Endothelial cell of umbilical vein (primary cell): ENCODE results near the gene PIK3R2. TPM values are rescaled to one million over a fixed set of nuclear protein-coding genes. Genes with fewer than 3 reads are reported as not detected.

ENCODE experiments used
- BruUV-seq: library from RNA; stranded (reverse); fragments of 400-500 nt; replicated peaks from 2 replicates; lab custom pipeline; 2021; lab: Mats Ljungman, UMichigan
- CTCF ChIA-PET: fragments of 300-600, 350-600 bp; sonication (Branson Sonifier 250); formaldehyde crosslinking; loops from one replicate; lab custom pipeline; 2021; ENCODE audit warnings: antibody characterized with exemption, inconsistent platforms; lab: Charles Lee
- POLR2A ChIA-PET: fragments of 300-600, 350-600 bp; sonication (Branson Sonifier 250); formaldehyde crosslinking; loops from one replicate; lab custom pipeline; 2021; ENCODE audit warnings: antibody characterized with exemption, inconsistent platforms; lab: Charles Lee
- DNase-seq: peaks from one replicate; pipeline ENCODE4 v3.0.0-alpha.2; 2011; ENCODE audit warnings: low read depth, low spot score
- FAIRE-seq: peaks from 2 replicates; lab custom pipeline; 2011; peaks lifted over from hg19 to GRCh38; lab: Jason Lieb, UNC
- H2AFZ ChIP-seq: 2 replicates; pipeline ENCODE4 v1.6.0; 2012; ENCODE audit warnings: low read depth, low read length, control low read depth, inconsistent platforms
- H3K27ac ChIP-seq: 2 replicates; pipeline ENCODE4 v1.5.1; 2011; ENCODE audit warnings: low read depth, mild to moderate bottlenecking, control low read depth, low read length, moderate library complexity; ENCODE audit not compliant: insufficient read depth
- H3K27me3 ChIP-seq, 2 experiments: 2 replicates each; pipeline versions ENCODE4 v1.6.0 to v1.6.1; 2011; ENCODE audit warnings: low read length in 2 of 2, mixed read lengths in 1 of 2; ENCODE audit not compliant: control insufficient read depth in 2 of 2, insufficient read depth in 2 of 2
- H3K36me3 ChIP-seq, 2 experiments: 2 replicates in 1 of 2; 3 replicates in 1 of 2; pipeline ENCODE4 v1.5.1; 2011; ENCODE audit warnings: low read length in 2 of 2, mild to moderate bottlenecking in 1 of 2, moderate library complexity in 1 of 2; ENCODE audit not compliant: control insufficient read depth in 2 of 2, insufficient read depth in 2 of 2; ENCODE audit errors: extremely low read depth in 1 of 2
- H3K4me1 ChIP-seq: 3 replicates; pipeline ENCODE4 v1.5.1; 2011; ENCODE audit warnings: mild to moderate bottlenecking, low read length; ENCODE audit not compliant: control insufficient read depth, insufficient read depth; ENCODE audit errors: extremely low read depth
- H3K4me2 ChIP-seq: 2 replicates; pipeline ENCODE4 v1.6.1; 2011; ENCODE audit warnings: low read length, control low read depth, mixed read lengths; ENCODE audit not compliant: insufficient read depth
- H3K4me3 ChIP-seq, 3 experiments: fragments of 200-600 bp in 1 of 3; sonication (generic), shearing (Covaris generic) in 1 of 3; replicated peaks in 1 of 3; 2 replicates each; pipeline ENCODE4 v1.5.1; 2011 to 2016; ENCODE audit warnings: control low read depth in 3 of 3, low read length in 3 of 3, mild to moderate bottlenecking in 2 of 3, inconsistent platforms in 1 of 3, low read depth in 1 of 3, moderate library complexity in 1 of 3; ENCODE audit not compliant: insufficient read depth in 1 of 3
- H3K79me2 ChIP-seq: 2 replicates; pipeline ENCODE4 v1.6.0; 2012; ENCODE audit warnings: low read length, inconsistent platforms; ENCODE audit not compliant: control insufficient read depth, insufficient read depth
- H3K9ac ChIP-seq: replicated peaks from 2 replicates; pipeline ENCODE3; 2011; ENCODE audit warnings: low read length, control low read depth; ENCODE audit not compliant: insufficient read depth; ENCODE audit errors: extremely low read depth
- H3K9me1 ChIP-seq: replicated peaks from 3 replicates; pipeline ENCODE4 v1.6.0; 2011; ENCODE audit warnings: mild to moderate bottlenecking, low read length; ENCODE audit not compliant: control insufficient read depth, insufficient read depth; ENCODE audit errors: extremely low read depth
- H3K9me3 ChIP-seq: replicated peaks from 2 replicates; pipeline ENCODE4 v1.5.1; 2012; ENCODE audit warnings: low read length, inconsistent platforms; ENCODE audit not compliant: control insufficient read depth, insufficient read depth
- H4K20me1 ChIP-seq: replicated peaks from 2 replicates; pipeline ENCODE3; 2011; ENCODE audit warnings: mild to moderate bottlenecking, low read length; ENCODE audit not compliant: control insufficient read depth, insufficient read depth; ENCODE audit errors: extremely low read depth
- CTCF ChIP-seq, 2 donors: IDR thresholded peaks; 1 replicate in 1 of 2; 2 replicates in 1 of 2; pipeline ENCODE4 v1.5.1; 2011; ENCODE audit warnings: low read length in 2 of 2, mild to moderate bottlenecking in 2 of 2, moderate library complexity in 2 of 2, control low read depth in 1 of 2, inconsistent platforms in 1 of 2, low read depth in 1 of 2; ENCODE audit not compliant: insufficient read depth in 1 of 2; ENCODE audit errors: extremely low read depth in 1 of 2
- EZH2 ChIP-seq: IDR thresholded peaks from 2 replicates; pipeline ENCODE4 v1.6.1; 2012; ENCODE audit warnings: borderline replicate concordance, low read depth, mild to moderate bottlenecking, moderate library complexity, low read length, inconsistent platforms; ENCODE audit not compliant: severe bottlenecking
- FOS ChIP-seq: IDR thresholded peaks from 2 replicates; pipeline ENCODE4 v1.6.1; 2011; ENCODE audit warnings: mild to moderate bottlenecking, low read length, moderate library complexity, borderline replicate concordance; ENCODE audit not compliant: insufficient read depth
- GATA2 ChIP-seq: IDR thresholded peaks from 2 replicates; pipeline ENCODE4 v1.7.0; 2011; ENCODE audit warnings: low read depth, mild to moderate bottlenecking, moderate library complexity, mixed read lengths, low read length; ENCODE audit not compliant: insufficient read length, insufficient read depth
- JUN ChIP-seq: IDR thresholded peaks from 2 replicates; pipeline ENCODE4 v1.6.1; 2011; ENCODE audit warnings: borderline replicate concordance, low read depth; ENCODE audit not compliant: insufficient read length, insufficient read depth
- MYC ChIP-seq: IDR thresholded peaks from one replicate; pipeline ENCODE4 v1.6.1; 2011; ENCODE audit warnings: mild to moderate bottlenecking, low read depth, low read length
- POLR2A ChIP-seq: IDR thresholded peaks from 2 replicates; pipeline ENCODE4 v1.6.1; 2012; ENCODE audit warnings: low read depth, mild to moderate bottlenecking, control low read depth, low read length
- POLR2AphosphoS5 ChIP-seq: IDR thresholded peaks from 2 replicates; pipeline ENCODE4 v1.6.1; 2012; ENCODE audit warnings: low read depth, mild to moderate bottlenecking, control low read depth, low read length, moderate library complexity; ENCODE audit not compliant: insufficient read depth
- dilution Hi-C: fragments of 300-500 bp; cut with MboI; formaldehyde crosslinking; loops from one replicate; pipeline ENCODE4 v1.15.0; 2019; ENCODE audit warnings: low sequenced_read_pairs; ENCODE audit not compliant: extremely low pct_ligation_motif_present
- intact Hi-C: fragments of 100-400 bp; cut with micrococcal nuclease; formaldehyde crosslinking; loops from one replicate; pipeline ENCODE4 v1.10.0; 2022
- polyA plus RNA-seq, 4 experiments: library from polyadenylated mRNA; depleted of rRNA in 3 of 4; stranded (reverse) in 3 of 4; unstranded in 1 of 4; fragments of >200 nt; gene quantifications; 2 replicates each; pipeline versions ENCODE4 v1.2.1 to v1.2.3, GENCODE V29; 2011 to 2012; ENCODE audit warnings: missing spikeins in 1 of 4
- total RNA-seq: library from RNA; stranded (reverse); gene quantifications from 2 replicates; pipeline ENCODE4 v1.2.3, GENCODE V29; 2021
- TF ChIP-seq, protein P1 (sequence below): IDR thresholded peaks from 2 replicates; pipeline ENCODE4 v1.6.1; 2011; ENCODE audit not compliant: insufficient read depth, insufficient read length

Gene PIK3R2
- total and polyA plus RNA-seq, 2 donors (not counting 3 experiments of a cell fraction or from before 2014, with no cell fraction given) = 8.1 to 15.2 TPM

DNA sequence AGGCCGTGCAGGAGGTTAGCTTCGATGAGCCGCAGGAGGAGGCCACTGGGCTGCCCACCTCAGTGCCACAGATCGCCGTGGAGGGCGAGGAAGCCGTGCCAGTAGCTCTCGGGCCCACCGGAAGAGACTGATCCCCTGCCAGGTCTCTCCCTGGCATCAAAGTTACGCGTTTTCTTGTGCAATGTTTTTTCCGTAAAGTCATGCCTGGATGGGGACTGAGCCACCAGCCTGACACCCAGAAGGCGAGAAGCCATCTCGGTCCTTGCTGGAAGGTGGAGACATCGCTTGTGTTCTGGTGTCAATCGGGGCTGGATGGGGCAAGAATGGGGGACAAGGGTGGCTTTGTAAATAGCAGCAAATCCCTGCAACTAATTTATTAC, 3.4 kb upstream of the PIK3R2 start:
- H3K4me3 ChIP-seq = no peak overlapping the region
- peaks cover 14% of the 10 kb centered on the region for H3K4me1 ChIP-seq
- ChIA-PET POLR2A (no interaction called here), CTCF (interaction anchor here (0.6 to 1.8 kb wide), 2 partner anchors 36 to 51 kb away, joined by 5 to 10 read pairs; no protein-coding TSS in a partner anchor)
- H3K9ac ChIP-seq = no peak overlapping the region
- DNase-seq (no peak), FAIRE-seq (no peak)
- intact Hi-C loops = no loop called here
- no peaks in the 10 kb centered on the region for H3K36me3 ChIP-seq
- no peaks in the 10 kb centered on the region for H3K9me3 ChIP-seq
- no peaks in the 10 kb centered on the region for H4K20me1 ChIP-seq
- no peak overlapping the region for H2AFZ ChIP-seq
- dilution Hi-C loops = no loop called here
- no peak for TF ChIP-seq CTCF (IDR thresholded peaks at IDR 0.05; ENCODE audit: extremely low read depth in 1 of 2, insufficient read depth in 1 of 2, low read depth in 1 of 2, low read length in 2 of 2)
- no peak for TF ChIP-seq FOS
- TF ChIP-seq, protein P1, sequence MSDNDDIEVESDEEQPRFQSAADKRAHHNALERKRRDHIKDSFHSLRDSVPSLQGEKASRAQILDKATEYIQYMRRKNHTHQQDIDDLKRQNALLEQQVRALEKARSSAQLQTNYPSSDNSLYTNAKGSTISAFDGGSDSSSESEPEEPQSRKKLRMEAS = no peak
- TF ChIP-seq MYC = no peak
- TF ChIP-seq POLR2AphosphoS5 = no peak
- TF ChIP-seq POLR2A = no peak
- no peak for TF ChIP-seq JUN
- no peak for TF ChIP-seq EZH2
- TF ChIP-seq GATA2 = no peak
- no peak overlapping the region for H3K4me2 ChIP-seq
- H3K9me1 ChIP-seq = no peaks in the 10 kb centered on the region
- no TSS peak for BruUV-seq
- no peaks in the 10 kb centered on the region for H3K27me3 ChIP-seq
- peaks cover 9% of the 10 kb centered on the region for H3K79me2 ChIP-seq
- H3K27ac ChIP-seq = no peak overlapping the region
